ENCODE data around the gene C1orf146.

The C1orf146 gene

GRCh38 chr1:92276082-92276481, 58.4 kb downstream of the C1orf146 start:
- TF ChIP-seq CTCF (IDR thresholded peaks at IDR 0.05) = no peak

- TF ChIP-seq CTCF (IDR thresholded peaks at IDR 0.05) = no peak
Observed at GRCh38 chr1:92277105-92277723, 59.5 kb downstream of the C1orf146 start.

- peak; percentile 87 for TF ChIP-seq CTCF (IDR thresholded peaks at IDR 0.05)
Observed at GRCh38 chr1:92291372-92291999, 73.8 kb downstream of the C1orf146 start.

Data from LNCAP (cell line).